Endodermal cell (in vitro differentiated cells): ENCODE measurements around the gene TNFRSF1A. TPM values are rescaled to one million over a fixed set of nuclear protein-coding genes. Genes with fewer than 3 reads are reported as not detected.
A peak's percentile ranks its signal among the peaks of the same experiment; 100 is the strongest.

ENCODE experiments used
- DNase-seq: peaks from one replicate; pipeline ENCODE4 v3.0.0-alpha.2; 2017
- H3K27ac ChIP-seq: 2 replicates; pipeline ENCODE4 v1.5.1; 2013; ENCODE audit warnings: mild to moderate bottlenecking, low read depth, low read length, moderate library complexity
- H3K27me3 ChIP-seq: 2 replicates; pipeline ENCODE4 v1.6.1; 2013; ENCODE audit warnings: mild to moderate bottlenecking, low read length, moderate library complexity; ENCODE audit not compliant: insufficient read depth, control insufficient read depth, poor library complexity, severe bottlenecking
- H3K36me3 ChIP-seq: 2 replicates; pipeline ENCODE4 v1.7.0; 2013; ENCODE audit warnings: mild to moderate bottlenecking, low read length, moderate library complexity; ENCODE audit not compliant: control insufficient read depth, insufficient read depth
- H3K4me1 ChIP-seq: one replicate; pipeline ENCODE4 v1.7.0; 2013; ENCODE audit warnings: low read length; ENCODE audit not compliant: control insufficient read depth, insufficient read depth
- H3K4me3 ChIP-seq: 2 replicates; pipeline ENCODE4 v1.5.1; 2013; ENCODE audit warnings: mild to moderate bottlenecking, low read length, moderate library complexity
- H3K9ac ChIP-seq: 2 replicates; pipeline ENCODE4 v1.6.1; 2013; ENCODE audit warnings: mild to moderate bottlenecking, low read length, moderate library complexity; ENCODE audit not compliant: poor library complexity, severe bottlenecking; ENCODE audit errors: extremely low read depth
- H3K9me3 ChIP-seq: 2 replicates; pipeline ENCODE4 v1.6.1; 2013; ENCODE audit warnings: mild to moderate bottlenecking, low read length, moderate library complexity; ENCODE audit not compliant: control insufficient read depth
- H3K27ac Mint-ChIP-seq: 2 replicates; pipeline ENCODE4 v1.8.0; 2020; ENCODE audit warnings: mixed read lengths
- H3K27me3 Mint-ChIP-seq: 2 replicates; pipeline ENCODE4 v1.8.0; 2021; ENCODE audit warnings: mild to moderate bottlenecking, mixed read lengths; ENCODE audit not compliant: insufficient read depth
- H3K36me3 Mint-ChIP-seq: 2 replicates; pipeline ENCODE4 v1.8.0; 2020; ENCODE audit warnings: low read depth, mixed read lengths
- H3K4me1 Mint-ChIP-seq: 2 replicates; pipeline ENCODE4 v1.8.0; 2020; ENCODE audit warnings: mixed read lengths
- H3K4me3 Mint-ChIP-seq: 2 replicates; pipeline ENCODE4 v1.8.0; 2020; ENCODE audit warnings: mild to moderate bottlenecking, moderate library complexity, mixed read lengths
- H3K9me3 Mint-ChIP-seq: 2 replicates; pipeline ENCODE4 v1.8.0; 2020; ENCODE audit warnings: mild to moderate bottlenecking, mixed read lengths
- WGBS, 2 experiments: methylation state at CpG; one replicate each; pipeline versions ENCODE4 v1.1.5 to v1.1.7; 2013; ENCODE audit warnings: missing lambda C conversion rate in 2 of 2, mixed read lengths in 1 of 2; ENCODE audit not compliant: insufficient coverage in 1 of 2, insufficient read length in 1 of 2; 5-methylcytosine and 5-hydroxymethylcytosine counted together
- total RNA-seq, 2 donors: library from RNA; stranded (reverse); fragmentation: NEBNext Ultra II Directional in 1 of 2; extraction: Animal tissue kit (Norgen Biotek cat#: 25700) in 1 of 2; gene quantifications; 2 replicates in 1 of 2; 3 replicates in 1 of 2; pipeline ENCODE4 v1.2.1, GENCODE V29; 2021
- TF ChIP-seq, protein P1 (sequence below): fragments of 200-600 bp; sonication (generic); conservative IDR thresholded peaks from 2 replicates; pipeline ENCODE4 v1.5.0; 2021; ENCODE audit warnings: antibody characterized with exemption, mild to moderate bottlenecking

Gene TNFRSF1A
- total RNA-seq, 2 donors from 2014 or later, result 43.2 to 86.2 TPM

DNA sequence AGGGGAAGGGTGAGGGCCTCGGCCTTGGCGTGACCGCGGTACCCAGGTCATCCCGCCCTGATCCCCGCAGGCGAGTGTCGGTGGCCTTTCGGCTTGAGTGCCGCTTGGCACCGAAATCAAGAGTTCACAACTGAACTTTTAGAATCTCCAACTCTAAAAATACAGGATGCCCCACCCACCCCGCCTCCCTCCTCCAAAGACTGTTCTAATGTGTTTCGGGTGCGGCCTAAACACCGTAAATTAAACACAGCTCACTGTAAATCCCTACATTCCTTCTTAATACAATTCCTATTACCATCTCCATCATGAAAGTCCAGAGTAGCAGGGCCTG is 22.1 kb upstream of the TNFRSF1A start:
- 79 to 89% methylated on average over 10 to 15 of the region's 15 CpGs for WGBS, 2 experiments
- Histone ChIP-seq H3K4me1 (no peaks in the 10 kb centered on the region), H3K27me3 (no peaks in the 10 kb centered on the region), H3K27ac (no peak overlapping the region), H3K9me3 (no peaks in the 10 kb centered on the region), H3K36me3 (no peaks in the 10 kb centered on the region), H3K9ac (no peak overlapping the region), H3K4me3 (peak overlapping the region; percentile 78)
- H3K36me3 Mint-ChIP-seq, result peaks cover 38% of the 10 kb centered on the region
- peak overlapping the region; percentile 45 for H3K27ac Mint-ChIP-seq
- peaks cover 13% of the 10 kb centered on the region for H3K4me1 Mint-ChIP-seq
- no peaks in the 10 kb centered on the region for H3K9me3 Mint-ChIP-seq
- peak overlapping the region; percentile 56 for H3K4me3 Mint-ChIP-seq
- TF ChIP-seq, protein P1, sequence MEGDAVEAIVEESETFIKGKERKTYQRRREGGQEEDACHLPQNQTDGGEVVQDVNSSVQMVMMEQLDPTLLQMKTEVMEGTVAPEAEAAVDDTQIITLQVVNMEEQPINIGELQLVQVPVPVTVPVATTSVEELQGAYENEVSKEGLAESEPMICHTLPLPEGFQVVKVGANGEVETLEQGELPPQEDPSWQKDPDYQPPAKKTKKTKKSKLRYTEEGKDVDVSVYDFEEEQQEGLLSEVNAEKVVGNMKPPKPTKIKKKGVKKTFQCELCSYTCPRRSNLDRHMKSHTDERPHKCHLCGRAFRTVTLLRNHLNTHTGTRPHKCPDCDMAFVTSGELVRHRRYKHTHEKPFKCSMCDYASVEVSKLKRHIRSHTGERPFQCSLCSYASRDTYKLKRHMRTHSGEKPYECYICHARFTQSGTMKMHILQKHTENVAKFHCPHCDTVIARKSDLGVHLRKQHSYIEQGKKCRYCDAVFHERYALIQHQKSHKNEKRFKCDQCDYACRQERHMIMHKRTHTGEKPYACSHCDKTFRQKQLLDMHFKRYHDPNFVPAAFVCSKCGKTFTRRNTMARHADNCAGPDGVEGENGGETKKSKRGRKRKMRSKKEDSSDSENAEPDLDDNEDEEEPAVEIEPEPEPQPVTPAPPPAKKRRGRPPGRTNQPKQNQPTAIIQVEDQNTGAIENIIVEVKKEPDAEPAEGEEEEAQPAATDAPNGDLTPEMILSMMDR, result no peak
- no peak for DNase-seq
- H3K27me3 Mint-ChIP-seq, result no peaks in the 10 kb centered on the region

- no peaks in the 10 kb centered on the region for H3K4me1 ChIP-seq
- WGBS, 2 experiments, result 20 to 22% methylated on average over 31 to 59 of the region's 59 CpGs
- H3K4me3 ChIP-seq, result peak overlapping the region; percentile 78
- H3K27me3 Mint-ChIP-seq, result no peaks in the 10 kb centered on the region
- no peaks in the 10 kb centered on the region for H3K9me3 Mint-ChIP-seq
- peaks cover 13% of the 10 kb centered on the region for H3K4me1 Mint-ChIP-seq
- H3K9ac ChIP-seq, result peak overlapping the region; percentile 15
- peak overlapping the region; percentile 56 for H3K4me3 Mint-ChIP-seq
- H3K27ac Mint-ChIP-seq, result peak overlapping the region; percentile 45
- no peaks in the 10 kb centered on the region for H3K9me3 ChIP-seq
- H3K27ac ChIP-seq, result no peak overlapping the region
- H3K36me3 Mint-ChIP-seq, result peaks cover 39% of the 10 kb centered on the region
- no peaks in the 10 kb centered on the region for H3K36me3 ChIP-seq
- no peaks in the 10 kb centered on the region for H3K27me3 ChIP-seq
- DNase-seq, result peak; percentile 91
- TF ChIP-seq, protein P1, result peak; percentile 62
These were observed 21.6 kb upstream of the TNFRSF1A start for GRCh38 chr12:6363330-6364043.

DNA sequence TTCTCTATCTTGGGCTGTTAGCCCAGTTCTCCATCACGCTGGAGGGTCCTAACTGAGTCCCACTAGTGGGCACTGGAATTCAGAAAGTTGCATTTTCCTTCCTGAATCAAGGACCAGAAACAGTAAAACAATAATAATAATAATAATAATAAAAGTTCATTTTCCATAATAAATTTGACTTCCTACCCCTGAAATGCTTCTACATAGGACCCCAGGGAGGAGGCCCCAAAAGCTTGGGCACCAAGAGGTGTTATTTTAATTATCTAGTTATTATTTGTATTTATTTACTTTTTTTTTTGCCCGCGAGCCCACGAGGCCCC is 21.1 kb upstream of the TNFRSF1A start:
- H3K27ac Mint-ChIP-seq, result no peak overlapping the region
- H3K4me3 ChIP-seq, result no peak overlapping the region
- no peaks in the 10 kb centered on the region for H3K36me3 ChIP-seq
- WGBS, 2 experiments, result 37% methylated on average over 4 of the region's 4 CpGs; no CpG with 5 or more reads in 1 of the 2 experiments
- H3K36me3 Mint-ChIP-seq, result peaks cover 44% of the 10 kb centered on the region
- H3K27me3 ChIP-seq, result no peaks in the 10 kb centered on the region
- TF ChIP-seq, protein P1, result no peak
- no peaks in the 10 kb centered on the region for H3K9me3 Mint-ChIP-seq
- no peaks in the 10 kb centered on the region for H3K9me3 ChIP-seq
- no peaks in the 10 kb centered on the region for H3K27me3 Mint-ChIP-seq
- peaks cover 13% of the 10 kb centered on the region for H3K4me1 Mint-ChIP-seq
- peak overlapping the region; percentile 56 for H3K4me3 Mint-ChIP-seq
- H3K4me1 ChIP-seq, result no peaks in the 10 kb centered on the region
- no peak overlapping the region for H3K27ac ChIP-seq
- no peak overlapping the region for H3K9ac ChIP-seq
- no peak for DNase-seq
